ENCODE measurements around the gene HLX.

HLX gene

GRCh38 chr1:220900842-220901241 is 21.6 kb downstream of the HLX start:
- no peak for DNase-seq (ENCODE audit: low read depth)
- H3K4me3 ChIP-seq (ENCODE audit: low read length) = no peak overlapping the region
- no peak for TF ChIP-seq CTCF (conservative IDR thresholded peaks at IDR 0.05; ENCODE audit: low read depth, low read length)

- no peak overlapping the region for H3K4me3 ChIP-seq (ENCODE audit: low read length)
- no peak for DNase-seq (ENCODE audit: low read depth)
- TF ChIP-seq CTCF (conservative IDR thresholded peaks at IDR 0.05; ENCODE audit: low read depth, low read length) = no peak
Observed at GRCh38 chr1:220901881-220902280, 22.6 kb downstream of the HLX start.

GRCh38 chr1:220902916-220903315 is 23.7 kb downstream of the HLX start:
- no peak for DNase-seq (ENCODE audit: low read depth)
- H3K4me3 ChIP-seq (ENCODE audit: low read length) = no peak overlapping the region
- no peak for TF ChIP-seq CTCF (conservative IDR thresholded peaks at IDR 0.05; ENCODE audit: low read depth, low read length)

- no peak for DNase-seq (ENCODE audit: low read depth)
- no peak for TF ChIP-seq CTCF (conservative IDR thresholded peaks at IDR 0.05; ENCODE audit: low read depth, low read length)
- H3K4me3 ChIP-seq (ENCODE audit: low read length) = no peak overlapping the region
Observed at GRCh38 chr1:220904876-220905275, 25.6 kb downstream of the HLX start.

GRCh38 chr1:220905650-220906560 is 26.7 kb downstream of the HLX start:
- no peak for TF ChIP-seq CTCF (conservative IDR thresholded peaks at IDR 0.05; ENCODE audit: low read depth, low read length)
- H3K4me3 ChIP-seq (ENCODE audit: low read length) = no peak overlapping the region
- no peak for DNase-seq (ENCODE audit: low read depth)

- no peak overlapping the region for H3K4me3 ChIP-seq (ENCODE audit: low read length)
- DNase-seq (ENCODE audit: low read depth) = no peak
- no peak for TF ChIP-seq CTCF (conservative IDR thresholded peaks at IDR 0.05; ENCODE audit: low read depth, low read length)
Observed at GRCh38 chr1:220906561-220907334, 27.5 kb downstream of the HLX start.

Data from retinal pigment epithelial cell (primary cell).